Inferior parietal cortex (tissue), 1 donor: ENCODE results near the gene ASB3.
"Not testable (repeated sequence)": the region's sequence is repeated elsewhere in the genome, so short reads cannot be mapped to it uniquely, and the experiment has no call there.

Experiments
- DNase-seq: peaks from one replicate; pipeline ENCODE4 v3.0.0-alpha.2; 2016; ENCODE audit errors: extremely low spot score

The ASB3 gene

DNA sequence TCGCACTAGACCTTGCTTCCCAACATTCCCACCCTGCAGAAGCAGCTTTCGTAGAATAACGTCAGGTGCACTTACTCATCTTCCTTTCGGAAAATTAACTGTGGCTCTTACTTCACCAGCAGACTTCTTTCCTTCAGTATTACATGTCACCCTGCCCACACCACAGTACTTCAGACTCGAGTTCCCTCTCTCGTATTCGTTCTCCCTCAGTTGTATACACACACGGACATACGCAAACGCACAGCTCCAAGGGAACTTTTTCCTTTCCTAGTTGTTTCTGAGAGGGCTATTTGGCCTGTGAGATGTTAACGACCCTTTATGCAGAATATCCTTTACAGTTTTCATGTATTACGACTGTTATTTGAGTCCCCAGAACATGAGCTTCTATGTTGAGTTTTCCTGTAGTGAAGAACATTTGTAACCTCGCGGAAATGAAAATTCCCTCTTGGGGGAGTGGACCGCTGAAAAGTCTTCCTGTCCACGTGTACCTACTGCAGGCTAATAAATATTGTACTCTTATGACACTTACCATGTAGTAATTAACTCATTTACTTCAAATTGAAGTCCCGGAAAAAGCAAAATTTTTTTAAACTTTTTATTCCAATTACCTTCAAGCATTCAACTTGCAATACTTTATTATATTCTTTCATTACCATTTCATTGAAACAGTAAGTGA lies 999 bp upstream of the ASB3 start:
- DNase-seq: peak; percentile 32

DNA sequence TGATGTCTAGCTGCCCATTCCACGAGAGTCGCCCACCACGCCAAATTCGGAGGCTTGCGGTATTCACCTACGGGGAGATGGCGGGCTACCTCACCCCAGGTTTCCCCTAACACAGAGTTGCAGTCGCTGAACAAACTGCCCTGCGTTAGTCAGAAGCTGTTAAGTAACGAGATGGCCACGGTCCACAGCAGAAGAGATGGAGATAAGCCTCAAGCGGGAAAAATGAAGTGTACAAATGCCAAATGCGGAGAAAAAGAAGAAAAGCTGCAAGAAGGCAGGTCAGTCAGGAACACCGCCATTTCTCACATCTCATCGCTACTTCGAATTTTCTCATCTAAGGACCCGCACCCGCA lies 425 bp downstream of the ASB3 start:
- DNase-seq: peak; percentile 56

DNA sequence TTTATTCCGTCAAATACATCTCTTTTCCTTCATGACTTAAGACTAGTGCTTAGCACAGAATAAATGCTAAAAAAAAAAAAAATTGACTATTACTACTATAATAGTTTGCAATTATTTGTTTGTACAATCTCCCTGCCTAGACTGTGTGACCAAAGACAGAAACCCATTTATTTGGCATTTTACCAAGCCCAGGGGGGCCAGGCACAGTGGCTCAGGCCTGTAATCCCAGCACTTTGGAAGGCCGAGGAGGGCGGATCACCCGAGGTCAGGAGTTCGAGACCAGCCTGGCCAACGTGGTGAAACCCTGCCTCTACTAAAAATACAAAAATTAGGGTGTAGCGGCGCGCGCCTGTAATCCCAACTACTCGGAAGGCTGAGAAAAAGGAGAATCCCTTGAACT lies 1.4 kb downstream of the ASB3 start:
- DNase-seq: no peak

DNA sequence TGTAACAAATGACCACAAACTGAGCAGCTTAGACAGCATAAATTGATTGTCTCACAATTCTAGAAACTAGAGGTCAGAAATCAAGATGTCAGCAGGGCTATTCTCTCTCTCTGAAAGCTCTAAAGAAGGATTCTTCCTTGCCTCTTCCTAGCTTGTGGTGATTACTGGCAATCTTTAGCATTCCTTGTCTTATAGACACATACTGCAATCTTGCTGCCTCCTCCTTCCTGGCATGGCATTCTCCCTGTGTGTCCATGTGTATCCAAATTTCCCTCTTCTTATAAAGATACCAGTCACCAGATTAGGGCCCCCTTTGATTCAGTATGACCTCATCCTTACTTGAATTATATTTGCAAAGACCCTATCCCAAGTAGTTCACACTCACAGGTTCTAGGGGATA lies 2.3 kb downstream of the ASB3 start:
- DNase-seq: no peak

DNA sequence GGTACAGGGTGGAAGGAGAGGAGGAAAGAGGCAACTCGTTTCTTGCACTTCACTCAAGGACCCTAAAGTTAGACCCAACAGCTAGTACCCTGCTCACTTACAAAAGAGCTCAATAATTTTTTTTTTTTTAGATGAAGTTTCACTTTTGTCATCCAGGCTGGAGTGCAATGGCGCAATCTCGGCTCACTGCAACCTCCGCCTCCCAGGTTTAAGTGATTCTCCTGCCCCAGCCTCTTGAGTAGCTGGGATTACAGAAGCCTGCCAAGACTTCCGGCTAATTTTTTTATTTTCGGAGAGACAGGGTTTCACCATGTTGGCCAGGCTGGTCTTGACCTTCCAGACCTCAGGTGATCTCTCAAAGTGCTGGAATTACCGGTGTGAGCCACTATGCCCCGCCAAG lies 4.1 kb downstream of the ASB3 start:
- DNase-seq: no peak

DNA sequence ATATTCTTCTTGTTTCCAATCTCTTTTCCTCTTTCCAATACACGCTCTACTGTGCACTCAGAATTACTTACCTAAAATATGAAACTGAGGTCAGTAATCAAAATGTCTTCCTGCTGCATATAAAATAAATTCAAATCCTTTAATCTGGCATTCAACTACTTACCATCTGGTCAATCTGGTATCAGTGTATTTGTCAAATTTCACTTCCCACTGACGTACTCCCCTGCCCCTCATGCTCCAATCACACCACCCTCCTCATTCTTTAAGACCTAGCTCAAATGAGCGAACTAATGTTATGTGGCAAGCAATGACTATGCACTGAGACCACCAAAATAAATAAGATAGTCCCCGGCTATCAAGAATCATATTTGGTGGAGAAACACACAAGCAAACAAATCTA lies 6.7 kb downstream of the ASB3 start:
- no peak for DNase-seq

DNA sequence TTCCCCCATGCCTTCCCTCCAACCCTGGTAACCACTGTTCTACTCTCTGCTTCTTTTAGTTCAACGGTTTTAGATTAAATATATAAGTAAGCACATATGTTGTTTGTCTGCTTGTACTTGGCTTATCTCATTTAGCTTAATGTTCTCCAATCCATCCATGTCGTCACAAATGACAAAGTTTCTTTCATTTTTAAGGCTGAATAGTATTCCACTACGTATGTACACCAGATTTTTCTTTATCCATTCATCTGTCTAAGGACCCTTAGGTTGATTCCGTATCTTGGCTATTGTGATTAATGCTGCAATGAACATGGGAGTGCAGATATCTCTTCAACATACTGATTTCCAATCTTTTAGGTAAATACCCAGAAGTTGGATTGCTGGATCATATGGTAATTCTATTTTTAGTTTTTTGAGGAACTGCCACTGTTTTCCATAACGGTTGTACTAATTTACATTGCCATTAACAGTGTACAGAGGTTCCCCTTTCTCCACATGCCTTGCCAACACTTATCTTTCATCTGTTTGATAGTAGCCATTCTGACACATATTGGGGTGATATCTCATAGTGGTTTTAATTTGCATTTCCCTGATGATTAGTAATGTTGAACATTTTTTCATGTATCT lies 8.1 kb downstream of the ASB3 start:
- no peak for DNase-seq

DNA sequence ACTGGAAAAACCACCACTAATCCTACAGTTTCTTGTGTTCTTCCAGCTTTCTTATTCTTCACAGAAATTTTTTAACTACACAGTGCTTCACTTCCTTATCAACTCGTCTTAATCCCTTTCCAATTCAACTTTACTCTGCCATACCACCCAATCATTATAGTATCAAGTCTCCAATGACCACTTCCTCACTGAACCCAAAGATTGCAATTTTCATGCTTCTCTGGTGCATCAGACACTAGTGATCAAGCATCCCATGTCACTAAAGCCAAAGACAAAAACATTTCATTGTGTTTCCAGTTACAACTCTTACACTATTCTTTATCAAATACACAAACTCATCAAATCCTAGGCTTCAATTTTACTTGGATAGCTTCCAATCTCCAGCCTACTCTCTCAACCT lies 9.6 kb downstream of the ASB3 start:
- DNase-seq: no peak

DNA sequence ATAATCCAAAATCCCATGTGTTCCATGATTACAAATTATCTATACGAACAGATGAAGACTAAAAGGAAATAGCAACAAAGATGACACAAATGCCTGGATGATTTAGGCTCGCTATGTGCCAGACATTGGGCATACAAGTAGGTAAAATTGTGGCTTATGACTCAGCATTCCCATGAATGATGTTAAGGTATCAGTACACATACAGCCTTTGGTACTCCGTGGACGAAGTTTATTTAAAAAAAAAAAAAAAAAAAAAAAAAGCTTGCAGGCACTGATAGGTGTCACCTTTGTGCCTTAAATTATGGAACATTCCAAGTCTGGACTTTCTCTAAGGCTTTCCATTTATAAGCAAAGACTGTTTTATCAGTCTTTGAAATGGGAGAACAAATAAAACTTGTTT lies 16.5 kb downstream of the ASB3 start:
- DNase-seq: no peak

DNA sequence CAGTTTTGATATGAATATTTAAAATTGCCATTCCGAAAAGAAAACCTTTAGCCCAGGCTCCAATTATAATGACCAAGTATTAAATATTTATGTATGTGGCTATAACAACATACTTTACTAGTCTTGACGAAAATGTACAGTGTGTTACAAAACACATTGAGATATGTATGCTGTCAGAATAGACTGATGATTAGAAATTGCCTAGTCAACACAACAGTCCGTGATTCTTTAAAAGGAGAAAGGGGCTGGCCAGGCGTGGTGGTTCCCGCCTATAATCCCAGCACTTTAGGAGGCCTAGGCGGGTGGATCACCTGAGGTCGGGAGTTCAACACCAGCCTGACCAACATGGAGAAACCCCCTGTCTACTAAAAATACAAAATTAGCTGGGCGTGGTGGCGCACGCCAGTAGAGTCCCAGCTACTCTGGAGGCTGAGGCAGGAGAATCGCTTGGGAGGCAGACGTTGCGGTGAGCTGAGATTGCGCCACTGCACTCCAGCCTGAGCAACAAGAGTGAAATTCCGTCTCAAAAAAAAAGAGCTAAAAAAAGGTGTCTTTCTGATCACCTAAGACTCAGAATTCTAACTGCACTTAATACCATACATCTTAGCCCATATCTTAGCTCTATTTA lies 17.3 kb downstream of the ASB3 start:
- DNase-seq: no peak

DNA sequence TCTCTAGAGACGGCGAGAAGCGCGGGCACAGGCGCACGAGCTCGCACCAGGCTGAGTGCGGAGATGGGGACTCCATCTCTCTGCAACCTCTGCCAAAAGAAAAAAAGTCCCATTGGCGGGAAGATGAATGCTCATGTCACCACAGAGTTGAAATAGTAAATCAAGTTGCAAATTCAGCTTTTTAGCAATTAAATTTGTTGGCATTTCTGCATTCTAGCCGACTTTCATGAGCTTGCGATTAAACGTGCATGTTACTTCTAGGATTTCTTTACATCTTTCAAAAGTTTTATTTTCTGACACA lies 18.6 kb downstream of the ASB3 start:
- no peak for DNase-seq

DNA sequence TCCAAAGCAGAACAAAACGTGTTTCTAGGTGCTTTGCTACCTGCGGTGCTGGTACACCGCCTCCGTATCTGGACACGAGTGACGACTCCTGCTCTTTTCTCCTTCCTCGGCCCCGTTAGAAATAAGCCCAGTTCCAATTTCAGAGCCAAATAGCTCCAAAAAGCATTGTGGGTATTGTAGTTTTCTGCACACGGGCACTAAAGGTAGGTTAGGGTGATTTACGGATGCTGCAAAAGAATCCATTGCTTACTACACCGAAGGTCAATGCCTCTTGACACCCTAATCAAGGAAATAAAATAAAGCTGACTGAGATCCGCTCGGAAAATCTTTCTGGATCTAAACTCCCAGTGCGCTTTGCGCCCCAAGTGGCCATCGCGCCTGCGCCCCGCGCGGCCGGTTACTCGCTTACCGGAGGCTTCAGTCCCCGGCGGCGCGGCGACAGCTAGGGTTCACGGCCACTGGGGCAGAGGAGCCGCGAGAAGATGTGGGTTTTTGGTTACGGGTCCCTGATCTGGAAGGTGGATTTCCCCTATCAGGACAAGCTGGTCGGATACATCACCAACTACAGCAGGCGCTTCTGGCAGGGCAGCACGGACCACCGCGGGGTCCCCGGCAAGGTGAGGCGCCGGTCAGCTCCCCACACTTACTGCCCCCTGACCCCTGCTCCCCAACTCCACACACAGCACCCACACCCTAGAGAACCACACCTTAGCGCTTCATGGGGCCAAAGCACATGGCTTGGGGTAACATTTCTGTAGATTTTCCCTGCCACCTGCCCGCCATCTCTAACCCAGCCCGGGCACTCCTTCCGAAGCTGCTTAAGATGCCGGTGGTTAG lies 19.1 kb downstream of the ASB3 start, which contains the start of gene CHAC2:
Gene CHAC2, plus strand, starts transcription at position 400 of the 837 bp plus-strand sequence. Its CDS starts 83 bp downstream, at position 483.
- peak; percentile 85 for DNase-seq

DNA sequence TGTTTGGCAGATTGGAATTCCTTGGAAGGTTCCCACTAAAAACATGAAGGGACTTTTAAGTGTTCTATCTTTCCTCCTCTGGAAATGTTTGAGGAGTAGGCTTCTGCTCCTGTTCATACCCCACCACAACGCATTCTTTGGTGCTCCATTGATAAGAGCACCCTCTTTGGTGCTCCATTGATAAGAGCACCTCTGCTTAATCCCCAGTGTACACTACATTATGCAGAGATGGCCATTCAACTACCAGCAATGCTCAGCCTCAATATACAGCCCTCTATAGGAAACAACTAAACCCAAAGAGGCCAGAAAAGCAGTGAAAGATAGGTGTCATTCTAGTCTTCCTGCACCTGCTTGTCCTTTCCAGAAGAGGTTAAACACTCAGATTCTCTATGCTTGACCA lies 21.0 kb downstream of the ASB3 start:
- no peak for DNase-seq

DNA sequence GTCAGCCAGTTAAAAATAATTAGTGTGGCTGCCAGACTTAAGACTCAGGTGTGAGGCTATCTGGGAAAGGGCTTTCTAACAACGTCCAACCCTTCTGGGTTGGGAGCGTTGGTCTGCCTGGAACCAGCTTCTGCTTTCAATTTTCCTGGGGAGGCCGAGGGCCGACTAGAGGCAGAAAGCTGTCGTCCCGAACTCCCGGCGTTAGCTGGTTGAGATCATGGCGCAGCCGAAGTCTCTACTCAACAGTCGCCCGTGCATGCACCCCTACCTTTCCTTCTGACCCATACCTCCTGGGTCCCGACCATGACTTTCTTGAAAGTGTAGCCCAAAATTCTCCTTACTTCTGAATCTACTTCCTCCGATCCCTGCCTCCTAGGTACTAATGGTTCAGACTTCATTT lies 29.5 kb downstream of the ASB3 start:
- DNase-seq: not testable (repeated sequence)

DNA sequence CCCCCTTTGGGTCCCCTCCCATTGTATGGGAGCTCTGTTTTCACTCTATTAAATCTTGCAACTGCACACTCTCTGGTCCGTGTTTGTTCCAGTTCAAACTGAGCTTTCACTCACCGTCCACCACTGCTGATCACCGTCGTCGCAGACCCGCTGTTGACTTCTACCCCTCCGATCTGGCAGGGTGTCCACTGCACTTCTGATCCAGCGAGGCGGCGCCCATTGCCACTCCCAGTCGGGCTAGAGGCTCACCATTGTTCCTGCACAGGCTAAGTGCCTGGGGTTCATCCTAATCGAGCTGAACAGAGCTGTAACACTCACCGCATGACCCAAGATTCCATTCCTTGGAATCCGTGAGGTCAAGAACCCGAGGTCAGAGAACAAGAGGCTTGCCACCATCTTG lies 30.1 kb downstream of the ASB3 start:
- DNase-seq: no peak

DNA sequence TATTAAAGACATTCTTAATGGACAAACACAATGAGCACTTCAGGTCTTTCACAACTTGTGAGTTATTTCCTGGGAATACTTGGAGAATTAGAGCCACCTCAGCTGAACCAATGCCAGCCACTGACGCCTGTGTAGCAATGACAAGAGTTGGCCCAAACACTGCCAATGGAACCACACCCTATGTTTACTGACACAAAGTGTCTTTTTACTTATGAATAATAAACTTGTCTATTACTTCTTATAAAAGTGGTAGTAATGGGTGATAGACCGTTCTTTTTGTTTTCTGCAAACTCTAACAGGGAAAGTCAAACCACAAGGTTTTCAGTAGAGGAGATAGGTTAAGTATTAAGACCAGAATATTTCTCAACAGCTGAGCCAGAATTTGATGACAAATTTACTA lies 31.6 kb downstream of the ASB3 start:
- DNase-seq: no peak

DNA sequence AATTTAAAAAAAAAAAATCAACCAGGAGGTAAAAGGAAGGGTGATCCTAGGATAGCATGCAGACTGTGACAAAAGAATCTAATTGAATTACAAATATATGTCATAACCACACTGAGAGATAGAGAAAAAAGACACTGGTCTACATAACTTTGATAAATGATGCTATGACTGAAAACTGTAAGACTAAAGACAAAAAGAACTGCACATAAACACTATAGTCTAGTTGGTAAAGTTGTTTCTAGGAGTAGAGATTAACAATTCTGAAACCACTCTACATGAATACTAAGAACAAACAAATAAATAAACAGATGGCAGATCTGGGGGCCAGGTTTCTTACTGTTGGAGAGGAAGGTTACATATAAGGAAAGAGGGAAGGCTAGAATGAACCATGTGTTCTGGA lies 33.7 kb downstream of the ASB3 start:
- DNase-seq: no peak

DNA sequence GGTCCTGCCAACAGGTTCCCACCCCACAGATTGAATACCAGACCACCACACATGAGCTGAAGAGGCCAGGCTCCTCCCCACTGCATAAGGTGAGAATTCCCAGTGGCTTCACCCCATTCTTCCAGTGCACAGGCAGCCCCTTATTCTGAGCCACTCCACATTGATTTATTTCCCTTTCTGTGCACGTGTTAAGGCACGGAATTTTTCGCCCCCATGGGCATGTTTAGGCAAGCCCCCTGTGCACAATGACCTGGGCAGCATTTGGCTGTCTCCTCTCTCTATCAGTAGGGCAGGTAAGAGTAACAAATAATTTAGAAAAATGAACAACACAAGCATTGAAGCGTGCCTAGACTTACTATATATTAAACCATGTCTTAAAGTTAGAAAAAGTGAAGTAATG lies 34.4 kb downstream of the ASB3 start:
- DNase-seq: no peak

DNA sequence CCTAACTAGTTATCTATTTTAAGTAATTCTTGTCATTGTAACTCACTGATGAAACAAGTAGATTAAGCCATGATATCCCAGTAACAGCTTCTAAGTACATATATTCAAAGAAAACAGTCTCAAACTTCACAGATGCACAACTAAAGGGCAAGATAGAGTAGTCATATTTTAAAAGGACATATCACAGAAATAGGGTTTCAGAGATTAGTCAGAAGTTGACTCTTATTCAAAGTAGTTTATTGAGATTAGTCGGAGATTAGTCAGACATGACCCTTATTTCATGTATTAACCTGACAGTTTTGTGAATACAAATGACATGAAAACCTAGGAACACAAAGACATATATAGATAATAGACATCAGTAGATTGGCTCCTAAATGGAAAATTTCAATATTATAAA lies 35.0 kb downstream of the ASB3 start:
- DNase-seq: no peak

DNA sequence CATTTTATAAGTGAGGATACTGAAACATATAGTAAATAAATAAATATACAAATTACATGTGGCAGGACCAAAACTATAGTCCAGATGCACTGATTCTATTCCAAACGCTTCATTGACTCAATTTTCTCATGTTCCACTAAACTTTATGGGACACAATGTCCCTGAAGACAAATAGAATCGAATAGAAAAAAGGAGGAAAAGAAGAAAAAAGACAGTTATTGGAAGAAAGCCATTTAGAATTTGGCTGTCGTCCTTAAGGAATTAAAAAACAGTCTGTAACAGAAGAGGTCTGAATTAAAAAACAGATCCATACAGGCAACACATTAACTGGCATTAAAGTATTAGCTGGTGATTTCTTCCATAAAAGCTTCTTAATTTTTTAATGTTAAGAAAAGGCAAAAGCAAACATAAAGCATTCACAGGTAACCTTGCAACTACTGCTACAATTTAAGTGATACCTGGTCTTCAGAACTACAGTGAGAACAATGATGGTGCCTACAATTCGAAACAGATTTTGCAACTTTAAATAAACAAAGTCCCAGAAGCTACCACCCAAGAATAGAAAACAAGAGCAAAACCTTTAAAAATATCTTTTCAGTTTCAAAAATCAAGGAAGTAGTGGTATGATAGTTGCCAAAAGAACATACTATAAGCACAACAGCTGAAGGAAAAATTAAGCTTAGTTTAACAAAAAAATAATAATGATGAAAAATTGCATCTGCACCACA lies 36.5 kb downstream of the ASB3 start:
- no peak for DNase-seq

DNA sequence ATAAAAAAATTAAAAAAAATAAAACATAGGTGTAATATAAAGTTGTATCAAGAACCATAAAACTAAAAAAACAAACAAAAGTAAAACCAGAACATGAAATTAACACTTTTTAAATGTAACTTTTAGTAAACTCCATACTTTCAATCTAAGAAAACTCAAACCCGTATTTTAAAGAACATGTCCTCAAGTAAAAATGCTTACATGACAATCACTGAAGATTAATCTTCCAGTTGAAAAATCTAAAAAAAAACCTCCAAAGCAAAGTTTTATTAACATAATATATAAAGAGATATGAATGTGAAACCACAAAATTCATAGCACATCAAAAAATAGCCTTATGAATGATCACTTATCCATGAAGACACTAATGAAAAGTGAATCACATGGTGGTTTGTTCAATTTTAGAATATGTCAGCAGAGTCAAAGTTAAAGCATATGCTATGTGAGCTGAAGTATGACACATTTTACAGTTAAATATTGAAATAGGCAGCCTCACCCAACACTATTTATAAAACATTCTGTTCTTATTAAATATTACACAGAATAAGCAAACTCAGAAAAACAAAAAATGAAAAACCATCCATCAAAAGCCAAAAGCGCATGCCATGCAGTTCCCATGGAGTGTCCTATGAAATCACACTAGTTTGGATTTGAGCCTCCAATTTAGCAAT lies 42.2 kb downstream of the ASB3 start:
- no peak for DNase-seq

DNA sequence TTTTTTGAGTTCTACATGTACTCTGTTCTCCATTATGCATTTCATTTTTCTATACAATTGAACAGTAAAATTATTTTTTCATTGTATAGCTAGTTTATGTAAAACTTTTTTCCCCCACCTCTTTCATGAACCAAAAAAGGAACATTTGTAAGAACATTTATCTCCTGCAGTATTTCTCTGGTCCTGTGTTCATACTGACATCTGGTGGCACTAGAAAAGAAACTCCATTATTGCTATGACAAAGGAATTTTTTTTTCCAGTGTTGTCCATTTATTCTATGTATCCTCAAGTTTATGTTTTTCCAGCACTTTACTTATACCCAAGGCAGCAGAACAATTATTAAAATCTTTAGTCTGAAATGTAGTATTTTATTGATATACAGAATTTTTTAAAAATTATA lies 46.6 kb downstream of the ASB3 start:
- DNase-seq: no peak
